Naive thymus-derived CD8-positive, alpha-beta T cell (primary cell): ENCODE data around the gene GPR153. TPM values are rescaled to one million over a fixed set of nuclear protein-coding genes. Genes with fewer than 3 reads are reported as not detected.

Source experiments
- ATAC-seq, 2 donors: fragments of 150-1000 bp; cut with Tn5 transposase in 1 of 2; sonication (Bioruptor Pico), chemical (Tn5 transposase) in 1 of 2; 1 replicate in 1 of 2; 2 replicates in 1 of 2; pipeline ENCODE4 v1.10.0; 2021; ENCODE audit warnings: mild to moderate bottlenecking in 2 of 2, moderate library complexity in 2 of 2
- POLR2A ChIA-PET: fragments of 350-600 bp; sonication (Branson Sonifier 250); formaldehyde crosslinking; loops from one replicate; lab custom pipeline; 2021; ENCODE audit warnings: antibody characterized with exemption; lab: Charles Lee
- DNase-seq, 10 donors: peaks; one replicate each; pipeline versions ENCODE4 v3.0.0 to v3.0.0-alpha.2; 2020 to 2022
- H3K27ac Mint-ChIP-seq, 10 donors: one replicate each; pipeline ENCODE4 v1.8.0; 2020 to 2022; ENCODE audit warnings: mild to moderate bottlenecking in 10 of 10, mixed read lengths in 10 of 10, moderate library complexity in 4 of 10, inconsistent platforms in 1 of 10
- H3K27me3 Mint-ChIP-seq, 5 donors: one replicate each; pipeline ENCODE4 v1.8.0; 2021 to 2022; ENCODE audit warnings: mixed read lengths in 5 of 5
- H3K36me3 Mint-ChIP-seq, 3 donors: one replicate each; pipeline ENCODE4 v1.8.0; 2020 to 2022; ENCODE audit warnings: mixed read lengths in 3 of 3, mild to moderate bottlenecking in 2 of 3, inconsistent platforms in 1 of 3
- H3K4me1 Mint-ChIP-seq, 4 donors: one replicate each; pipeline ENCODE4 v1.8.0; 2021 to 2022; ENCODE audit warnings: mixed read lengths in 4 of 4
- H3K4me3 Mint-ChIP-seq, 10 donors: one replicate each; pipeline ENCODE4 v1.8.0; 2020 to 2022; ENCODE audit warnings: mild to moderate bottlenecking in 10 of 10, mixed read lengths in 10 of 10, moderate library complexity in 6 of 10, inconsistent platforms in 1 of 10
- H3K9me3 Mint-ChIP-seq, 9 donors: one replicate each; pipeline ENCODE4 v1.8.0; 2020 to 2022; ENCODE audit warnings: mixed read lengths in 9 of 9, mild to moderate bottlenecking in 3 of 9, inconsistent platforms in 1 of 9, moderate library complexity in 1 of 9
- polyA plus RNA-seq, 3 donors: library from polyadenylated mRNA; unstranded; fragments of 300-500 nt; fragmentation: Illumina TruSeq; gene quantifications; one replicate each; pipeline ENCODE4 v1.2.3, GENCODE V29; 2021
- total RNA-seq, 8 experiments: library from RNA in 2 of 8; stranded (reverse) in 2 of 8; gene quantifications; one replicate each; pipeline ENCODE4 v1.2.3 and lab custom pipeline; 2021 to 2026

GPR153 gene
- total and polyA plus RNA-seq, 5 experiments from 2014 or later = 0.06 to 1.3 (median 0.56) TPM

GRCh38 chr1:6260433-6260934 lies 414 bp downstream of the GPR153 start:
- ATAC-seq = peak; percentile 51 to 52
- Mint-ChIP-seq H3K27me3 (peaks cover 0 to 10% (median 1%) of the 10 kb centered on the region in 5 donors), H3K27ac (no peak overlapping the region), H3K4me3 (peak overlapping the region in 1 of 10 donors; percentile 56), H3K36me3 (no peaks in the 10 kb centered on the region), H3K9me3 (no peaks in the 10 kb centered on the region), H3K4me1 (peaks cover 0 to 14% (median 6%) of the 10 kb centered on the region in 4 donors)
- POLR2A ChIA-PET = interaction anchor here (1.1 to 1.2 kb wide), 2 partner anchors 14 to 319 kb away, joined by 4 read pairs; partner anchors contain the start of gene ZBTB48
- peak in 5 of 10 donors; percentile 12 to 37 (median 21) for DNase-seq

DNA sequence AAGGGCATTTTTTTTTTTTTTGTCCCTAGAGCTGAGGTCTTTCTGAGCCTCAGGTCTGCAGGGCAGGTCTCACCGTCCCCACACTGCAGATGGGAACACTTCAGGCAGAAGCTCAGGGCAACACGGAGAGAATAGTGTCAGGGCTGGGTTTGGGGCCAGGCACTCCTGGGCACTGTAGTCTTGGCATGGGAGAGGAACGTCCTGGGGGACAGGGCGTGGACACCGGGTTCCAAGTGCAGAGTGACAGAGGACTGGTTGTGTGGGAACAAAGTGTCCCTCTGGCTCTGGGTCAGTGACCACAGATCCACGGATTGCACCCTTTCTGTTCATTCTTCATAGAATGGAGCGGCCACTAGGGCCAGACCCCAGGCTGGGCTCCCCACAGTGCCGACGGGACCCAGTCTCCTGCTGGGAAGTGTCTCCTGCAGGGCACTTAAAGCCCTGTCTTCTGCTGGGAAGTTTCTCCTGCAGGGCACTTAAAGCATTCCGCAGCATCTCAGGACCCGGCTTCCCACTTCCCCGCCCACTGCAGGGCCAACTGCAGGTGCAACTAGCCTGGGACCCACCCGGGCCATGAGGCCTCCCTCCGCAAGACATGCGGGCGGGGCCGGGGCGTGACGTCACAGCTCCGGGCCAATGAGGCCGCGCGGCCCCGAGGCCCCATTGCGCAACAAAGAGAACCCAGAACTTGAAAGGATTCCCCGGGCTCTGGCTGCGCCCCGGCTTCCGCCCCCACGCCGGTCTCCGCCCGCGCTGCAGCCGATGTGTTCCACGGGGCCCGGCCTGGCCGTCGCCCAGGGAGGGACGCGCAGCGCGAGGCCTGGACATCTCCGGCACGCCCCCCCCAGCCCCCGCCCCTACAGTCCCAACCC lies 1.2 kb downstream of the GPR153 start:
- DNase-seq (peak; percentile 66 to 86 (median 76)), ATAC-seq (peak; percentile 71 to 84)
- no peaks in the 10 kb centered on the region for H3K36me3 Mint-ChIP-seq
- H3K27me3 Mint-ChIP-seq = peaks cover 0 to 10% (median 1%) of the 10 kb centered on the region in 5 donors
- peak overlapping the region in 1 of 10 donors; percentile 9 for H3K27ac Mint-ChIP-seq
- peaks cover 0 to 14% (median 6%) of the 10 kb centered on the region in 4 donors for H3K4me1 Mint-ChIP-seq
- POLR2A ChIA-PET = interaction anchor here (1.1 to 1.2 kb wide), 2 partner anchors 13 to 320 kb away, joined by 4 read pairs; partner anchors contain the start of gene ZBTB48
- peak overlapping the region; percentile 48 to 80 (median 64) for H3K4me3 Mint-ChIP-seq
- no peaks in the 10 kb centered on the region for H3K9me3 Mint-ChIP-seq

- Mint-ChIP-seq H3K4me1 (peaks cover 0 to 14% (median 6%) of the 10 kb centered on the region in 4 donors), H3K4me3 (peak overlapping the region in 5 of 10 donors; percentile 56 to 80 (median 64)), H3K27ac (no peak overlapping the region), H3K36me3 (no peaks in the 10 kb centered on the region), H3K9me3 (no peaks in the 10 kb centered on the region), H3K27me3 (peaks cover 0 to 10% (median 1%) of the 10 kb centered on the region in 5 donors)
- POLR2A ChIA-PET = no interaction called here
- no peak for ATAC-seq
- DNase-seq = no peak
These were observed 2.2 kb downstream of the GPR153 start for GRCh38 chr1:6258675-6259074.

DNA sequence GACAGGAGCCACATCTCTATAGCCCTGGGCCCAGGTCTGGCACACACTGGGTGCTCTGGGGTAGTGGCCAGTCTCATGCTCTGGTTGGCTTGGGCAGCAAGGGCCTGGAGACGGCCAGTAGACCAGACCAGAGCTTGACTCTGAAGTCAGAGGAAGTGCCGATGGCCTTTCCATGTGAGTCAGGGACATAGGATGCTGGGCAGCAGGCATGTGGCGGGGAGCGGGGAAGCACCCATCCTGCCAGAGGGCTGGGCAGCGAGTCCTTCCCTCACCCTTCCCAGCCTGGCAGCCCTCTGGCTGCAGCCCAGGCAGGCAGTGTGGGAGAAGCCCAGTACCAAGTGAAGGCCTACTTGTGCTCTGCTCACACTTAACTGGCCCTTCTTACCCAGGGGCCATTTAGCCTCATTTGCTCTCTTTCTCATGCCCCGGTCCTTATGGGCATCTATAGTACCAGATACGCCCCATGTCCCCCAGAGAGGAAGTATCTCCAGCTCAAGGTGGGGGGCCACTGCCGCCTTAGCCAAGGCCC lies 3.3 kb downstream of the GPR153 start:
- H3K4me1 Mint-ChIP-seq = peaks cover 0 to 14% (median 6%) of the 10 kb centered on the region in 4 donors
- no peaks in the 10 kb centered on the region for H3K36me3 Mint-ChIP-seq
- H3K27ac Mint-ChIP-seq = no peak overlapping the region

DNA sequence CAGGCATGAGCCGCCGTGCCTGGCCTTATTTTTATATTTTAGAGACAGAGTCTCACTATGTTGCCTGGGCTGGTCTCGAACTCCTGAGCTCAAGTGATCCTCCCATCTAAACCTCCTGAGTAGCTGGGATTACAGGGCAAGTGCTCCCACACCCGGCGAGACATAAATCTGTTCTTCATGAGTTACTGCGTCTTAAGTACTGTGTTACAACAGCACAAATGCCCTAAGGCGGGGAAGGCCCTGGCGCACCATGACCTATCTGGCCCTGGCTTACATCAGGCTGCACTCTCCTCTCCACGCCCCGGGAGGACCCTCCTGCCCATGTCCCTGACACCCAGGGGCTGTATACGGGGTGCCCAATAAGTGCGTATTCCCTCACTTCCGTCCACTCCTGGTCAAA lies 4.3 kb downstream of the GPR153 start:
- Mint-ChIP-seq H3K4me3 (no peak overlapping the region), H3K36me3 (no peaks in the 10 kb centered on the region), H3K9me3 (no peaks in the 10 kb centered on the region), H3K27me3 (peaks cover 0 to 11% (median 1%) of the 10 kb centered on the region in 5 donors), H3K4me1 (peaks cover 0 to 11% (median 5%) of the 10 kb centered on the region in 4 donors), H3K27ac (no peak overlapping the region)
- DNase-seq (no peak), ATAC-seq (no peak)
- POLR2A ChIA-PET = no interaction called here

More for the DNA sequence above, 3.3 kb downstream of the GPR153 start:
- Mint-ChIP-seq H3K4me3 (no peak overlapping the region), H3K27me3 (peaks cover 0 to 10% (median 1%) of the 10 kb centered on the region in 5 donors), H3K9me3 (no peaks in the 10 kb centered on the region)
- POLR2A ChIA-PET = no interaction called here
- ATAC-seq (no peak), DNase-seq (no peak)

DNA sequence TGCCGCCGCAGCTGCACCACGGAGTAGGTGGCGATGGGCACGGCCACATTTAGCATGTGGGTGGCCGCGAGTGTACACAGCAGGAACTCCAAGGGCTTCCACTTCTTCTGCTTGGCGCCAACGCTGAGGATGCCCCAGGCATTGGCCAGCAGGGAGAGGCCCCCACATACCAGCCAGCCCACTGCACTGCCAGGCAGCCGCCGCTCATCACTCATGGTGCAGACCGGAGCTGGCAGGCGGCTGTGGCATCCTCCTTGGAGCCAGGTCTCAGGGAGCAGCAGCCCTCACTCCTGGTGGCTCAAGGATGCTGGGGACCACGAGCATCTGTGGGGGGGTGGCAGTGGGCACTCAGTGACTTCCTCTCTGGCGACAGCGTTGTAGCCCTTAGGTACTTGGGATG lies 6.2 kb downstream of the GPR153 start:
- POLR2A ChIA-PET = no interaction called here
- Mint-ChIP-seq H3K27me3 (peaks cover 0 to 23% (median 9%) of the 10 kb centered on the region in 5 donors), H3K4me3 (no peak overlapping the region)

DNA sequence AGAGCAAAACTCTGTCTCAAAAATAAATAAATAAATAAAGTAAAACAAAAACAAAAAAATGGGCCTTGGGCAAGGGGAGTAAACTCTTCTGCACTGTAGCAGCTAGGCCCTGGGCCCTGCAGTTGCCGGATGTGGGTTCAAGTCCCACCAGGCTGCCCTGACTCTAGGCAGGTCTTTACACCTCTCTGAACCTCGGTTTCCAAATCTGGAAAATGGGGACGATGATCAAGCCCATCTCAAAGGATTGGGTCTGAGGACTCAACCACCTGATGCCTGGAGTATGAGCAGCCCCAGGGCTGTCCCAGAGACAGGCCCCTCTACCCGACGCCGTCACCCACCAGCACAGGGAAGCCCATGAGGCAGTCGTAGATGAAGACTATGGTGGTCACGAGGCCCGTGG lies 7.5 kb downstream of the GPR153 start:
- H3K4me3 Mint-ChIP-seq = no peak overlapping the region
- peaks cover 0 to 25% (median 10%) of the 10 kb centered on the region in 5 donors for H3K27me3 Mint-ChIP-seq
- H3K4me1 Mint-ChIP-seq = peaks cover 0 to 3% (median 1%) of the 10 kb centered on the region in 4 donors
- H3K9me3 Mint-ChIP-seq = no peaks in the 10 kb centered on the region
- H3K36me3 Mint-ChIP-seq = no peaks in the 10 kb centered on the region
- POLR2A ChIA-PET = no interaction called here
- H3K27ac Mint-ChIP-seq = no peak overlapping the region
- DNase-seq = no peak
- no peak for ATAC-seq

More for the DNA sequence above, 6.2 kb downstream of the GPR153 start:
- ATAC-seq (no peak), DNase-seq (no peak)
- no peaks in the 10 kb centered on the region for H3K9me3 Mint-ChIP-seq
- peaks cover 0 to 9% (median 3%) of the 10 kb centered on the region in 4 donors for H3K4me1 Mint-ChIP-seq
- H3K27ac Mint-ChIP-seq = no peak overlapping the region
- H3K36me3 Mint-ChIP-seq = no peaks in the 10 kb centered on the region

GRCh38 chr1:6252374-6252710 lies 8.6 kb downstream of the GPR153 start:
- H3K9me3 Mint-ChIP-seq = no peaks in the 10 kb centered on the region
- no peak overlapping the region for H3K4me3 Mint-ChIP-seq
- POLR2A ChIA-PET = no interaction called here
- ATAC-seq (no peak), DNase-seq (no peak)
- no peaks in the 10 kb centered on the region for H3K36me3 Mint-ChIP-seq
- H3K4me1 Mint-ChIP-seq = peaks cover 0 to 5% (median 2%) of the 10 kb centered on the region in 4 donors
- H3K27ac Mint-ChIP-seq = no peak overlapping the region
- peaks cover 1 to 36% (median 14%) of the 10 kb centered on the region in 5 donors for H3K27me3 Mint-ChIP-seq

DNA sequence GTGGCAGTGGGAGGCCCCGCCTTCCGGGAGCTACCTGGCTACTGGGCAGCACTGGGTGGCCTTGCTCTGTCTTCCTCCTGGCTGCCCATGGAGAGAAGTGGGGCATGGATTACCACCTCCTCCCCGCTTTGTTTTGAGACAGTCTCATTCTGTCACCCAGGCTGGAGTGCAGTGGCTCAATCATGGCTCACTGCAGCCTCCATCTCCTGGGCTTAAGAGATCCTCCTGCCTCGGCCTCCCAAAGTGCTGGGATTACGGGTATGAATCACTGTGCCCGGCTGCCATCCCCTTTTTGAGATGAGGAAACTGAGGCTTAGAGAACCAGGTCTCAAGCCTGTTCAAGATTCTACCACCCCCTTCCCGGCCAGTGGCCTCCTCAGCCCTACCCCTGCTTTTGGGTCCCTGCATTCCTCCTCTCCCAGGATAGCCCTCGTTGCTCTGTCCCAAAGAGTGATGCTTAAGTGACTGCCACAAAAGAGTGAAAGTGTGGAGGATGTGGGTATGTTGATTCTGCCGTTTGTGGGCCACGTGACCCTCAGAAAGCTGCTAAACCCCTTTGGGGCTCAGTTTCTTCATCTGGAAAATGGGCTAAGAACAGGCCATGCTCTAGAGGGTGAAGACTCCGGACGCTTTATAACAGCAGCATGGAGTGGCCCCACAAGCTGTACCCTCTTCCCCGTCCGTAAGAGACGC lies 9.1 kb downstream of the GPR153 start:
- DNase-seq = no peak
- Mint-ChIP-seq H3K36me3 (no peaks in the 10 kb centered on the region), H3K4me1 (peaks cover 0 to 5% (median 2%) of the 10 kb centered on the region in 4 donors), H3K4me3 (no peak overlapping the region), H3K27me3 (peaks cover 6 to 40% (median 17%) of the 10 kb centered on the region in 5 donors), H3K27ac (no peak overlapping the region), H3K9me3 (no peaks in the 10 kb centered on the region)
- ATAC-seq = no peak
- POLR2A ChIA-PET = interaction anchor here (0.6 kb wide), 1 partner anchor 215 kb away, joined by 3 read pairs; no protein-coding TSS in a partner anchor

- no peak for DNase-seq
These were observed 9.7 kb downstream of the GPR153 start for GRCh38 chr1:6251233-6251632.

GRCh38 chr1:6249739-6250689 lies 10.9 kb downstream of the GPR153 start:
- H3K27me3 Mint-ChIP-seq = peaks cover 10 to 48% (median 21%) of the 10 kb centered on the region in 5 donors
- H3K9me3 Mint-ChIP-seq = no peaks in the 10 kb centered on the region
- peak overlapping the region in 3 of 10 donors; percentile 22 to 53 (median 38) for H3K4me3 Mint-ChIP-seq
- DNase-seq (no peak), ATAC-seq (no peak)
- no peak overlapping the region for H3K27ac Mint-ChIP-seq
- H3K36me3 Mint-ChIP-seq = peaks cover 0 to 3% (median 2%) of the 10 kb centered on the region in 3 donors
- peaks cover 3 to 12% (median 10%) of the 10 kb centered on the region in 4 donors for H3K4me1 Mint-ChIP-seq
- POLR2A ChIA-PET = interaction anchor here (0.6 kb wide), 1 partner anchor 88 kb away, joined by 7 read pairs; no protein-coding TSS in a partner anchor

More at GRCh38 chr1:6251233-6251632, 9.7 kb downstream of the GPR153 start:
- no peak for ATAC-seq
- peaks cover 3 to 10% (median 8%) of the 10 kb centered on the region in 4 donors for H3K4me1 Mint-ChIP-seq
- H3K27me3 Mint-ChIP-seq = peaks cover 10 to 46% (median 21%) of the 10 kb centered on the region in 5 donors
- H3K36me3 Mint-ChIP-seq = peaks cover 0 to 3% (median 2%) of the 10 kb centered on the region in 3 donors
- no peak overlapping the region for H3K4me3 Mint-ChIP-seq
- H3K9me3 Mint-ChIP-seq = no peaks in the 10 kb centered on the region
- POLR2A ChIA-PET = no interaction called here
- no peak overlapping the region for H3K27ac Mint-ChIP-seq
